HG02610 (cell line): ENCODE results near the gene NUP58.

Experiments
- ATAC-seq: cut with Tn5 transposase; IDR thresholded peaks from one replicate; pipeline ENCODE4 v1.9.1; 2021; ENCODE audit warnings: mild to moderate bottlenecking, moderate library complexity; ENCODE audit not compliant: unreplicated experiment

NUP58 gene

GRCh38 chr13:25372284-25373081 is 71.1 kb downstream of the NUP58 start:
- no peak for ATAC-seq

- no peak for ATAC-seq
Measured at GRCh38 chr13:25375727-25376358, 74.4 kb downstream of the NUP58 start.

GRCh38 chr13:25377244-25377962 is 76.0 kb downstream of the NUP58 start:
- ATAC-seq: no peak

- ATAC-seq: no peak
Measured at GRCh38 chr13:25378528-25378927, 77.1 kb downstream of the NUP58 start.

GRCh38 chr13:25379011-25379410 is 77.6 kb downstream of the NUP58 start:
- ATAC-seq: no peak

- no peak for ATAC-seq
Measured at GRCh38 chr13:25380082-25380481, 78.7 kb downstream of the NUP58 start.

GRCh38 chr13:25380741-25381324 is 79.4 kb downstream of the NUP58 start:
- ATAC-seq: no peak

- ATAC-seq: no peak
Measured at GRCh38 chr13:25384758-25385410, 83.5 kb downstream of the NUP58 start.

- ATAC-seq: no peak
Measured at GRCh38 chr13:25391932-25392331, 90.5 kb downstream of the NUP58 start.
